Nephron (organoid): Measurements from ENCODE around the gene TINAGL1.

Experiments
- H3K27ac Mint-ChIP-seq, 3 experiments: 2 replicates each; pipeline ENCODE4 v1.8.0; 2020; ENCODE audit warnings: mixed read lengths in 3 of 3, mild to moderate bottlenecking in 2 of 3, moderate library complexity in 1 of 3
- H3K27me3 Mint-ChIP-seq: 2 replicates; pipeline ENCODE4 v1.8.0; 2021; ENCODE audit warnings: low read depth, mild to moderate bottlenecking, moderate library complexity, mixed read lengths
- H3K36me3 Mint-ChIP-seq: 2 replicates; pipeline ENCODE4 v1.8.0; 2020; ENCODE audit warnings: low read depth, mixed read lengths
- H3K4me1 Mint-ChIP-seq: 2 replicates; pipeline ENCODE4 v1.8.0; 2020; ENCODE audit warnings: mixed read lengths
- H3K4me3 Mint-ChIP-seq, 3 experiments: 2 replicates each; pipeline ENCODE4 v1.8.0; 2020; ENCODE audit warnings: mild to moderate bottlenecking in 3 of 3, mixed read lengths in 3 of 3, moderate library complexity in 2 of 3
- H3K9me3 Mint-ChIP-seq: 2 replicates; pipeline ENCODE4 v1.8.0; 2020; ENCODE audit warnings: mixed read lengths
- TF ChIP-seq, protein P1 (sequence below), 3 experiments: fragments of 200-600 bp; sonication (generic); IDR thresholded peaks; one replicate each; pipeline ENCODE4 v1.5.0; 2021; ENCODE audit warnings: antibody characterized with exemption in 3 of 3; ENCODE audit not compliant: unreplicated experiment in 3 of 3

Gene TINAGL1

GRCh38 chr1:31633117-31633516 lies 56.8 kb downstream of the TINAGL1 start:
- TF ChIP-seq, protein P1, sequence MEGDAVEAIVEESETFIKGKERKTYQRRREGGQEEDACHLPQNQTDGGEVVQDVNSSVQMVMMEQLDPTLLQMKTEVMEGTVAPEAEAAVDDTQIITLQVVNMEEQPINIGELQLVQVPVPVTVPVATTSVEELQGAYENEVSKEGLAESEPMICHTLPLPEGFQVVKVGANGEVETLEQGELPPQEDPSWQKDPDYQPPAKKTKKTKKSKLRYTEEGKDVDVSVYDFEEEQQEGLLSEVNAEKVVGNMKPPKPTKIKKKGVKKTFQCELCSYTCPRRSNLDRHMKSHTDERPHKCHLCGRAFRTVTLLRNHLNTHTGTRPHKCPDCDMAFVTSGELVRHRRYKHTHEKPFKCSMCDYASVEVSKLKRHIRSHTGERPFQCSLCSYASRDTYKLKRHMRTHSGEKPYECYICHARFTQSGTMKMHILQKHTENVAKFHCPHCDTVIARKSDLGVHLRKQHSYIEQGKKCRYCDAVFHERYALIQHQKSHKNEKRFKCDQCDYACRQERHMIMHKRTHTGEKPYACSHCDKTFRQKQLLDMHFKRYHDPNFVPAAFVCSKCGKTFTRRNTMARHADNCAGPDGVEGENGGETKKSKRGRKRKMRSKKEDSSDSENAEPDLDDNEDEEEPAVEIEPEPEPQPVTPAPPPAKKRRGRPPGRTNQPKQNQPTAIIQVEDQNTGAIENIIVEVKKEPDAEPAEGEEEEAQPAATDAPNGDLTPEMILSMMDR (IDR thresholded peaks at IDR 0.05; ENCODE audit: unreplicated experiment in 3 of 3): no peak
- Mint-ChIP-seq H3K4me1 (peaks cover 17% of the 10 kb centered on the region), H3K9me3 (no peaks in the 10 kb centered on the region), H3K4me3 (no peak overlapping the region), H3K27me3 (no peaks in the 10 kb centered on the region), H3K27ac (no peak overlapping the region), H3K36me3 (peaks cover 24% of the 10 kb centered on the region)
